HepG2 (cell line): ENCODE measurements around the gene EIF1AD. TPM values are rescaled to one million over a fixed set of nuclear protein-coding genes. Genes with fewer than 3 reads are reported as not detected.

ENCODE experiments used
- ATAC-seq: fragments of 200-7000 bp; cut with Tn5 transposase; 3 replicates; pipeline ENCODE4 v1.9.1; 2020; ENCODE audit warnings: mild to moderate bottlenecking, moderate library complexity
- BruUV-seq: library from RNA; stranded (reverse); fragments of 400-500 nt; replicated peaks from 2 replicates; lab custom pipeline; 2021; lab: Mats Ljungman, UMichigan
- CTCF ChIA-PET: fragments of 300-600 bp; formaldehyde crosslinking; extraction: SDS; loops from one replicate; lab custom pipeline; 2021; ENCODE audit warnings: low total read pairs, inconsistent platforms, low intra/inter-chr PET ratio; lab: Yijun Ruan, JAX
- POLR2A ChIA-PET: fragments of 350-600 bp; sonication (Branson Sonifier 250); formaldehyde crosslinking; loops from one replicate; lab custom pipeline; 2020; ENCODE audit warnings: antibody characterized with exemption, inconsistent platforms; lab: Yijun Ruan, JAX
- DNase-seq: peaks from one replicate; pipeline ENCODE4 v3.0.0-alpha.2; 2015; ENCODE audit warnings: low spot score
- FAIRE-seq: peaks from 3 replicates; lab custom pipeline; 2011; peaks lifted over from hg19 to GRCh38; lab: Jason Lieb, UNC
- H2AFZ ChIP-seq: one replicate; pipeline ENCODE4 v1.6.1; 2011; ENCODE audit warnings: low read length, inconsistent platforms
- H3K27ac ChIP-seq: fragments of 300-600 bp; 3 replicates; pipeline ENCODE4 v1.8.0; 2011; ENCODE audit warnings: mixed run types, mild to moderate bottlenecking, mixed read lengths, low read length, inconsistent platforms; ENCODE audit not compliant: insufficient read depth; ENCODE audit errors: extremely low read length
- H3K27me3 ChIP-seq, 2 experiments: fragments of 200-600 bp in 1 of 2; 2 replicates in 1 of 2; 3 replicates in 1 of 2; pipeline versions ENCODE4 v1.6.0 to v1.8.0; 2011; ENCODE audit warnings: low read length in 2 of 2, mild to moderate bottlenecking in 2 of 2, moderate library complexity in 2 of 2, inconsistent platforms in 1 of 2; ENCODE audit not compliant: insufficient read depth in 2 of 2, control insufficient read depth in 1 of 2
- H3K36me3 ChIP-seq, 2 experiments: fragments of 200-600 bp in 1 of 2; replicated peaks in 1 of 2; 2 replicates in 1 of 2; 3 replicates in 1 of 2; pipeline versions ENCODE4 v1.5.1 to v1.8.0; 2011; ENCODE audit warnings: low read length in 2 of 2, inconsistent platforms in 1 of 2; ENCODE audit not compliant: insufficient read depth in 2 of 2, control insufficient read depth in 1 of 2
- H3K4me1 ChIP-seq: 2 replicates; pipeline ENCODE4 v1.5.1; 2012; ENCODE audit warnings: low read length, inconsistent platforms; ENCODE audit not compliant: insufficient read depth
- H3K4me2 ChIP-seq: 2 replicates; pipeline ENCODE4 v1.6.0; 2011; ENCODE audit warnings: low read depth, low read length, inconsistent platforms
- H3K4me3 ChIP-seq, 3 experiments: fragments of 200-600 bp in 1 of 3; sonication (generic), shearing (Covaris generic) in 1 of 3; replicated peaks in 1 of 3; 2 replicates each; pipeline ENCODE4 v1.5.1; 2011 to 2016; ENCODE audit warnings: low read length in 3 of 3, inconsistent platforms in 2 of 3, low read depth in 2 of 3, mild to moderate bottlenecking in 2 of 3, control low read depth in 1 of 3, mixed read lengths in 1 of 3; ENCODE audit not compliant: insufficient read depth in 1 of 3
- H3K79me2 ChIP-seq: one replicate; pipeline ENCODE4 v1.6.1; 2011; ENCODE audit warnings: low read length, inconsistent platforms; ENCODE audit not compliant: insufficient read depth
- H3K9ac ChIP-seq: 2 replicates; pipeline ENCODE4 v1.6.0; 2011; ENCODE audit warnings: mild to moderate bottlenecking, low read depth, low read length, inconsistent platforms; ENCODE audit not compliant: insufficient read depth
- H3K9me3 ChIP-seq: 2 replicates; pipeline ENCODE4 v1.5.1; 2012; ENCODE audit warnings: mild to moderate bottlenecking, low read length
- H4K20me1 ChIP-seq: 2 replicates; pipeline ENCODE4 v1.6.0; 2011; ENCODE audit warnings: inconsistent platforms, mild to moderate bottlenecking, low read length, moderate library complexity; ENCODE audit not compliant: insufficient read depth
- ATF7 ChIP-seq, 2 experiments: fragments of 450-650 bp in 1 of 2; sonication (generic) in 1 of 2; formaldehyde crosslinking in 1 of 2; IDR thresholded peaks; 2 replicates each; pipeline versions ENCODE4 v1.4.0 to v1.6.1; 2016 to 2020; ENCODE audit warnings: antibody characterized with exemption in 1 of 2, mild to moderate bottlenecking in 1 of 2, missing genetic modification reagents in 1 of 2
- CBFB ChIP-seq: sonication (generic); formaldehyde crosslinking; IDR thresholded peaks from 2 replicates; pipeline ENCODE4 v1.4.0; 2020; ENCODE audit warnings: missing genetic modification reagents
- CEBPG ChIP-seq: IDR thresholded peaks from 2 replicates; pipeline ENCODE4 v1.6.1; 2016
- NFATC3 ChIP-seq: sonication (generic); formaldehyde crosslinking; IDR thresholded peaks from 2 replicates; pipeline ENCODE4 v1.5.1; 2020; ENCODE audit warnings: mild to moderate bottlenecking, missing genetic modification reagents
- NR2C2 ChIP-seq: sonication (generic); formaldehyde crosslinking; IDR thresholded peaks from 2 replicates; pipeline ENCODE4 v1.4.0; 2020; ENCODE audit warnings: missing genetic modification reagents, mild to moderate bottlenecking, moderate library complexity, borderline replicate concordance
- ZBTB20 ChIP-seq: sonication (generic); formaldehyde crosslinking; IDR thresholded peaks from 2 replicates; pipeline ENCODE4 v1.8.1; 2023; ENCODE audit warnings: missing genetic modification reagents, low read depth, mild to moderate bottlenecking, borderline replicate concordance
- ZSCAN29 ChIP-seq: sonication (generic); formaldehyde crosslinking; conservative IDR thresholded peaks from 2 replicates; pipeline ENCODE4 v1.4.0; 2020; ENCODE audit warnings: mild to moderate bottlenecking, missing genetic modification reagents
- WGBS: methylation state at CpG from one replicate; pipeline ENCODE4 v1.1.6; 2017; ENCODE audit warnings: low lambda C conversion rate; 5-methylcytosine and 5-hydroxymethylcytosine counted together
- in situ Hi-C: cut with HindIII; loops from 2 replicates; pipeline ENCODE4 v1.10.0; 2017; ENCODE audit warnings: low pct_unique_long_range_greater_than_20kb; ENCODE audit not compliant: extremely low pct_ligation_motif_present
- intact Hi-C: fragments of 100-400 bp; cut with micrococcal nuclease; formaldehyde crosslinking; loops from one replicate; pipeline ENCODE4 v1.10.0; 2022; ENCODE audit not compliant: unreplicated experiment
- polyA plus RNA-seq, 8 experiments: library from polyadenylated mRNA; depleted of rRNA in 3 of 8; stranded (reverse) in 7 of 8; unstranded in 1 of 8; fragments of >200 nt; fragmentation: Illumina TruSeq in 4 of 8; extraction: Trizol in 4 of 8; gene quantifications; 2 replicates each; pipeline versions ENCODE4 v1.2.1 to v1.2.3, GENCODE V29; 2011 to 2016; ENCODE audit warnings: low read depth in 4 of 8, missing spikeins in 1 of 8, mixed read lengths in 1 of 8; ENCODE audit not compliant: insufficient read depth in 1 of 8
- total RNA-seq, 5 experiments: library from RNA; depleted of rRNA; stranded (reverse); fragments of >200 nt; fragmentation: Illumina TruSeq; extraction: Trizol; gene quantifications; 2 replicates each; pipeline ENCODE4 v1.2.3, GENCODE V29; 2016; ENCODE audit warnings: low read depth in 1 of 5
- TF ChIP-seq, protein P1 (sequence below): IDR thresholded peaks from 2 replicates; pipeline ENCODE4 v1.6.1; 2016; ENCODE audit warnings: mild to moderate bottlenecking
- TF ChIP-seq, protein P2 (sequence below): sonication (generic); formaldehyde crosslinking; IDR thresholded peaks from 2 replicates; pipeline ENCODE4 v1.4.0; 2020; ENCODE audit warnings: missing genetic modification reagents, low read depth, mild to moderate bottlenecking, borderline replicate concordance
- TF ChIP-seq, protein P3 (sequence below): sonication (generic); formaldehyde crosslinking; IDR thresholded peaks from 2 replicates; pipeline ENCODE4 v1.9.0; 2021; ENCODE audit warnings: missing genetic modification reagents, borderline replicate concordance
- TF ChIP-seq, protein P4 (sequence below): sonication (generic); formaldehyde crosslinking; IDR thresholded peaks from 2 replicates; pipeline ENCODE4 v1.4.0; 2020; ENCODE audit warnings: missing genetic modification reagents

EIF1AD gene
- total and polyA plus RNA-seq, 2 of the 13 experiments (the other 11 are each of a cell fraction or from before 2014, with no cell fraction given) = 18.2 to 30.8 TPM

DNA sequence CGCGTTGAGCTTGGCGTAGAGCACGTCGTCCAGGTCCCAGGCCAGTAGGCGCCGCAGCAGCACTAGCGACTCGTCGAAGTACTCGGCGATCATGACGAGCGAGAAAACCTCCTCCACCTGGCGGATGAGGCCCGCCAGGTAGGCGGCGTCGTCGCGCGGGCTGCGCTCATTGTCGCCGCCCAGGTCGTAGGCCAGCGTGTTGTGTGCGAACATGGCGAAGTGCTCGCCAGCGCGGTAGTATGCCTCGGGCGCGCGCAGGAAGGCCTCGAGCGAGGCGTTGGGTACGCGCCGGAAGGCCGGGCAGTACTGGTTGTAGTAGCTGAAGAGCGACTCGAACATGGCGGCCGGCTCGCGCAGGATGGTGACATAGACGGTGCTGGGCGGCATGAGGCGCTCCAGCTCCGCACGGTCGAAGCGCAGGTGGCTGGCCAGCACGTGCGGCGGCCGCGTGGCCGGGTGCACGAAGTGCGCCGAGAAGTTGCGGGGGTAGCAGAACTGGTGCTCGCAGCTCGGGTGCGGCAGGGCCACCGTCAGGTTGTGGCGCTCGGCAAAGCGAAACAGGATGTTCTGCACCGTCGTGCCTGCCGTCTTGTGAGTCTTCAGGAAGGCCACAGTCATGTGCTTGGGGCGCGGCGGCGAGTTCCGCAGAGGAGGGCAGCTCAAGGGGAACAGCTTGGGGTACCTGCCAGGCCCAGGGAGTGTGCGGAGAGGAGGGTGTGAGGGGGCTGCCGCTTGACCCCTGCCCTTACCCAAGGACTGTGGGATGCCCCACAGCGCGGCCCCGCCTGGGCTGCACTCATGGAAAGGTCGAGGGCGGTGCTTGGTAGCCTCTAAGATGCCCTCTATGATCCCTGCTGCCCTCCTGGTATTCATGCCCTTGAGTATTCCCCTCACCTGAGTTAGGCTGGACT is 41.3 kb upstream of the EIF1AD start:
- DNase-seq (no peak), FAIRE-seq (no peak), ATAC-seq (no peak)
- Histone ChIP-seq H3K4me2 (no peak overlapping the region), H3K4me1 (peaks cover 30% of the 10 kb centered on the region), H3K27me3 (peaks cover 6 to 37% of the 10 kb centered on the region in 2 experiments; a peak in 4 of 5 replicates), H3K9ac (no peak overlapping the region), H3K4me3 (no peak overlapping the region), H2AFZ (no peak overlapping the region), H3K9me3 (no peaks in the 10 kb centered on the region), H4K20me1 (no peaks in the 10 kb centered on the region), H3K36me3 (no peaks in the 10 kb centered on the region), H3K79me2 (no peaks in the 10 kb centered on the region), H3K27ac (no peak overlapping the region)
- TF ChIP-seq ZBTB20 (no peak), NFATC3 (no peak), ATF7 (IDR thresholded peaks at IDR 0.05) (no peak), ATF7 (CRISPR knock-in tag; IDR thresholded peaks at IDR 0.05) (no peak), CEBPG (CRISPR knock-in tag) (no peak), NR2C2 (no peak), CBFB (CRISPR knock-in tag) (no peak), ZSCAN29 (CRISPR knock-in tag) (no peak)
- TF ChIP-seq, protein P1, sequence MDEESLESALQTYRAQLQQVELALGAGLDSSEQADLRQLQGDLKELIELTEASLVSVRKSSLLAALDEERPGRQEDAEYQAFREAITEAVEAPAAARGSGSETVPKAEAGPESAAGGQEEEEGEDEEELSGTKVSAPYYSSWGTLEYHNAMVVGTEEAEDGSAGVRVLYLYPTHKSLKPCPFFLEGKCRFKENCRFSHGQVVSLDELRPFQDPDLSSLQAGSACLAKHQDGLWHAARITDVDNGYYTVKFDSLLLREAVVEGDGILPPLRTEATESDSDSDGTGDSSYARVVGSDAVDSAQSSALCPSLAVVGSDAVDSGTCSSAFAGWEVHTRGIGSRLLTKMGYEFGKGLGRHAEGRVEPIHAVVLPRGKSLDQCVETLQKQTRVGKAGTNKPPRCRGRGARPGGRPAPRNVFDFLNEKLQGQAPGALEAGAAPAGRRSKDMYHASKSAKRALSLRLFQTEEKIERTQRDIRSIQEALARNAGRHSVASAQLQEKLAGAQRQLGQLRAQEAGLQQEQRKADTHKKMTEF (CRISPR knock-in tag) = no peak
- TF ChIP-seq, protein P2, sequence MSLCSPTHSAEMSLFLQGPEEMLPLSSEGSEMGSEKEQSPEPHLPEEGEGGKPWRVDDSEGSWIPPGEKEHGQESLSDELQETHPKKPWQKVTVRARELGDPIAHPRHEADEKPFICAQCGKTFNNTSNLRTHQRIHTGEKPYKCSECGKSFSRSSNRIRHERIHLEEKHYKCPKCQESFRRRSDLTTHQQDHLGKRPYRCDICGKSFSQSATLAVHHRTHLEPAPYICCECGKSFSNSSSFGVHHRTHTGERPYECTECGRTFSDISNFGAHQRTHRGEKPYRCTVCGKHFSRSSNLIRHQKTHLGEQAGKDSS (CRISPR knock-in tag) = no peak
- TF ChIP-seq, protein P3, sequence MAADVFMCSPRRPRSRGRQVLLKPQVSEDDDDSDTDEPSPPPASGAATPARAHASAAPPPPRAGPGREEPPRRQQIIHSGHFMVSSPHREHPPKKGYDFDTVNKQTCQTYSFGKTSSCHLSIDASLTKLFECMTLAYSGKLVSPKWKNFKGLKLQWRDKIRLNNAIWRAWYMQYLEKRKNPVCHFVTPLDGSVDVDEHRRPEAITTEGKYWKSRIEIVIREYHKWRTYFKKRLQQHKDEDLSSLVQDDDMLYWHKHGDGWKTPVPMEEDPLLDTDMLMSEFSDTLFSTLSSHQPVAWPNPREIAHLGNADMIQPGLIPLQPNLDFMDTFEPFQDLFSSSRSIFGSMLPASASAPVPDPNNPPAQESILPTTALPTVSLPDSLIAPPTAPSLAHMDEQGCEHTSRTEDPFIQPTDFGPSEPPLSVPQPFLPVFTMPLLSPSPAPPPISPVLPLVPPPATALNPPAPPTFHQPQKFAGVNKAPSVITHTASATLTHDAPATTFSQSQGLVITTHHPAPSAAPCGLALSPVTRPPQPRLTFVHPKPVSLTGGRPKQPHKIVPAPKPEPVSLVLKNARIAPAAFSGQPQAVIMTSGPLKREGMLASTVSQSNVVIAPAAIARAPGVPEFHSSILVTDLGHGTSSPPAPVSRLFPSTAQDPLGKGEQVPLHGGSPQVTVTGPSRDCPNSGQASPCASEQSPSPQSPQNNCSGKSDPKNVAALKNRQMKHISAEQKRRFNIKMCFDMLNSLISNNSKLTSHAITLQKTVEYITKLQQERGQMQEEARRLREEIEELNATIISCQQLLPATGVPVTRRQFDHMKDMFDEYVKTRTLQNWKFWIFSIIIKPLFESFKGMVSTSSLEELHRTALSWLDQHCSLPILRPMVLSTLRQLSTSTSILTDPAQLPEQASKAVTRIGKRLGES (CRISPR knock-in tag) = no peak
- TF ChIP-seq, protein P4, sequence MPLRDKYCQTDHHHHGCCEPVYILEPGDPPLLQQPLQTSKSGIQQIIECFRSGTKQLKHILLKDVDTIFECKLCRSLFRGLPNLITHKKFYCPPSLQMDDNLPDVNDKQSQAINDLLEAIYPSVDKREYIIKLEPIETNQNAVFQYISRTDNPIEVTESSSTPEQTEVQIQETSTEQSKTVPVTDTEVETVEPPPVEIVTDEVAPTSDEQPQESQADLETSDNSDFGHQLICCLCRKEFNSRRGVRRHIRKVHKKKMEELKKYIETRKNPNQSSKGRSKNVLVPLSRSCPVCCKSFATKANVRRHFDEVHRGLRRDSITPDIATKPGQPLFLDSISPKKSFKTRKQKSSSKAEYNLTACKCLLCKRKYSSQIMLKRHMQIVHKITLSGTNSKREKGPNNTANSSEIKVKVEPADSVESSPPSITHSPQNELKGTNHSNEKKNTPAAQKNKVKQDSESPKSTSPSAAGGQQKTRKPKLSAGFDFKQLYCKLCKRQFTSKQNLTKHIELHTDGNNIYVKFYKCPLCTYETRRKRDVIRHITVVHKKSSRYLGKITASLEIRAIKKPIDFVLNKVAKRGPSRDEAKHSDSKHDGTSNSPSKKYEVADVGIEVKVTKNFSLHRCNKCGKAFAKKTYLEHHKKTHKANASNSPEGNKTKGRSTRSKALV (CRISPR knock-in tag) = no peak
- in situ Hi-C loops = no loop called here
- 89% methylated on average over 83 of the region's 88 CpGs for WGBS
- intact Hi-C loops = no loop called here
- BruUV-seq = no TSS peak
- ChIA-PET CTCF (no interaction called here), POLR2A (no interaction called here)
